Loucy (cell line): ENCODE measurements around the gene TRIP6.

Experiments
- EZH2phosphoT487 ChIP-seq: fragments of 200-600 bp; IDR thresholded peaks from 2 replicates; pipeline ENCODE4 v1.6.1; 2018; ENCODE audit warnings: antibody characterized with exemption, mild to moderate bottlenecking, moderate library complexity, borderline replicate concordance
- TF ChIP-seq, protein P1 (sequence below): fragments of 200-600 bp; sonication (generic); conservative IDR thresholded peaks from 2 replicates; pipeline ENCODE4 v1.5.1; 2014; ENCODE audit warnings: mild to moderate bottlenecking, antibody characterized with exemption, low read length

GRCh38 chr7:100837099-100837836, 29.9 kb upstream of the TRIP6 start:
- TF ChIP-seq, protein P1, sequence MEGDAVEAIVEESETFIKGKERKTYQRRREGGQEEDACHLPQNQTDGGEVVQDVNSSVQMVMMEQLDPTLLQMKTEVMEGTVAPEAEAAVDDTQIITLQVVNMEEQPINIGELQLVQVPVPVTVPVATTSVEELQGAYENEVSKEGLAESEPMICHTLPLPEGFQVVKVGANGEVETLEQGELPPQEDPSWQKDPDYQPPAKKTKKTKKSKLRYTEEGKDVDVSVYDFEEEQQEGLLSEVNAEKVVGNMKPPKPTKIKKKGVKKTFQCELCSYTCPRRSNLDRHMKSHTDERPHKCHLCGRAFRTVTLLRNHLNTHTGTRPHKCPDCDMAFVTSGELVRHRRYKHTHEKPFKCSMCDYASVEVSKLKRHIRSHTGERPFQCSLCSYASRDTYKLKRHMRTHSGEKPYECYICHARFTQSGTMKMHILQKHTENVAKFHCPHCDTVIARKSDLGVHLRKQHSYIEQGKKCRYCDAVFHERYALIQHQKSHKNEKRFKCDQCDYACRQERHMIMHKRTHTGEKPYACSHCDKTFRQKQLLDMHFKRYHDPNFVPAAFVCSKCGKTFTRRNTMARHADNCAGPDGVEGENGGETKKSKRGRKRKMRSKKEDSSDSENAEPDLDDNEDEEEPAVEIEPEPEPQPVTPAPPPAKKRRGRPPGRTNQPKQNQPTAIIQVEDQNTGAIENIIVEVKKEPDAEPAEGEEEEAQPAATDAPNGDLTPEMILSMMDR, result no peak
- no peak for TF ChIP-seq EZH2phosphoT487
